T-helper 2 cell treated with Interferon-gamma antibody and Interleukin-4, amounts not matched to agents 100 ng/mL and 5 ng/mL, for 36 hours (primary cell): Measurements from ENCODE around the gene CUTA. TPM values are rescaled to one million over a fixed set of nuclear protein-coding genes. Genes with fewer than 3 reads are reported as not detected.

ENCODE experiments used
- intact Hi-C: fragments of 100-400 bp; cut with micrococcal nuclease; formaldehyde crosslinking; loops from one replicate; pipeline ENCODE4 v1.15.1; 2023
- total RNA-seq: library from RNA; stranded (reverse); gene quantifications from 2 replicates; pipeline ENCODE4 v1.2.3, GENCODE V29; 2022

The CUTA gene
- total RNA-seq, 1 donor from 2014 or later, result 153 TPM

DNA sequence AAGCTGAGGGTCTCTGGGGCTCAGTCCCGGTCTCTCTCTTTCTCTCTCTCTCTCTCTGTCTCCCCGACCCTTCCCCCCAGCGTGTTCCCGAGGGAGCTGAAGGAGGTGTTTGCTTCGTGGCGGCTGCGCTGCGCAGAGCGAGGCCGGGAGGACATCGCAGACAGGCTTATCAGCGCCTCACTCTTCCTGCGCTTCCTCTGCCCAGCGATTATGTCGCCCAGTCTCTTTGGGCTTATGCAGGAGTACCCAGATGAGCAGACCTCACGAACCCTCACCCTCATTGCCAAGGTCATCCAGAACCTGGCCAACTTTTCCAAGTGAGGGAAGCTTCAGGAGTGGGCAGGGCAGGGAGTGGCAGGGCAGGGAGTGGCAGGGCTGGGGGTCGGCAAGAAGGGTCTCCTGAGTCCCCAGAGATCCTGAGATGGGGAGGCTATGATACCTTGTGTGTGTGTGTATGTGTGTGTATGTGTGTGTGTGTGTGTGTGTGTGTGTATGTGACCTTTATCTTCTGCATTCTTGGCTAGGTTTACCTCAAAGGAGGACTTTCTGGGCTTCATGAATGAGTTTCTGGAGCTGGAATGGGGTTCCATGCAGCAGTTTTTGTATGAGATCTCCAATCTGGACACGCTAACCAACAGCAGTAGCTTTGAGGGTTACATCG lies 22.9 kb upstream of the CUTA start:
- intact Hi-C loops, result no loop called here

- intact Hi-C loops, result no loop called here
Measured at GRCh38 chr6:33439956-33440648, 22.2 kb upstream of the CUTA start.

- intact Hi-C loops, result no loop called here
Measured at GRCh38 chr6:33438978-33439594, 21.2 kb upstream of the CUTA start.

GRCh38 chr6:33437666-33438065 lies 19.8 kb upstream of the CUTA start:
- intact Hi-C loops, result no loop called here

DNA sequence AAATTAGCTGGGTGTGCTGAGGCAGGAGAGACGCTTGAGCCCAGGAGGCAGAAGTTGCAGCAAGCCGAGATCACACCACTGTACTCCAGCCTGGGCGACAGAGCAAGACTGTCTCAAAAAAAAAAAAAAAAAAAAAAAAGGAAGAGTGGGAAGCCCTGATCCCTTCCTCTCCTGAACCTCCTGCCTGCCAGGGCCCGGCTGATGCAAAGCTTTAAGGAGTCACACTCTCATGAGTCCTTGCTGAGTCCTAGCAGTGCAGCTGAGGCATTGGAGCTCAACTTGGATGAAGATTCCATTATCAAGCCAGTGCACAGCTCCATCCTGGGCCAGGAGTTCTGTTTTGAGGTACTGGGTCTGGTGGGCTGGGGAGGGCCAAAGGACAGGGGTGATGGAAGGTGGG lies 17.1 kb upstream of the CUTA start:
- intact Hi-C loops, result no loop called here

DNA sequence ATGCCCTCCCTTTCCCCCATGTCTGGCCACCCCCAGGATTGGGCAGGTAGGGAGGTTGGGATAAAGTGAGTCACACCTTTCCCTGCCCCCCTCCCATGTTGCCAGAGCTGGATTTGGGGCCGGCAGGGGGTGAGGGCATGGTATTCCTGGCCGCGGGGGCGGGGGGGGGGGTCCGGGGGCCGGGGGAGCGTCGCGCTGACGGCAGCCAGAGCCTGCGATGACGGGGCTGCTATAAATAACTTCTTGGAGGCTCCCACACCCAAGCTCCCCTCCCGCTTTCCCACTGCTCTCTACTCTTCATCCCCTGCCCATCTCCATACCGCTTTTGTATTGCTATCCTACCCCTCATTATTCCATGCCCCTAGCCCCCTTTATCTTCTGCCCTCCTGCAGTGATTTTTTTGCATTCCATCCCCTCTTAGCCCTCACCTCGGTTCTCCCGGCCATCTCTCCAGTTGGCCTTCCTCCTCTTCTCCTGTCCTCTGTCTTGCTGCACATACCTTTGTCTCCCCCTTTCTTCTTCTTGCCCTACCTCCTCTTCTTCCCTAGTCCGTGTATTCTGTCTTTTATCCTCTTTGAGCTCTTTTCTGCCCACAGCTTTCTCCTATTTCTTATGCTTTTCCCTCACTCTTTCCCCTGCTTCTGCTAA lies 15.8 kb upstream of the CUTA start:
- intact Hi-C loops, result no loop called here

DNA sequence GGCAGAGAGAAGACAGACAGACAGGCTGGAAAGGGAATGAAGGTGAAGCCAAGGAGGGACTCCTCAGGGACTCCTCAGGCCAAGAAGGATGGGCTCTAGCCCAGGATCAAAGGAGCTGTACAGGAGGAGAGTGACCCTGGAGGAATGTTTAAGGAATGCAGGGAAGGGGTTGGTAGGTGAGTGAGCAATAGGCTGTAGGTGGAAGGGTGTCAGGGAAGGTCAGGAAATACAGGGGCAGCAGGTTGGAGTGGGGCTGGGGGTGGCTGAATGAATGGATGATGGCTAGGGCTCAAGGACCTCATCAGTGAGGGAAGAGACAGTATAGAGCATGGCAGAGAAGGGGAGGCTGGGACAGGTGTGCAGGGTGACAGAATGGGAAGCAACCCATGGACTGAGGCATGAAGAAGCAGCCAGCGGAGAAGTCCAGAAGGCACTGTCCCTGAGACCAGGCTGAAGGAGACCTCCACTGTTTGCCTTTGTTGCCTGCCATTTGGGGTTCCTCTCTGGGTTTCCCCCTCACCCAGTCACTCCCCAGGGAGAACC lies 15.2 kb upstream of the CUTA start:
- intact Hi-C loops, result no loop called here

- intact Hi-C loops, result no loop called here
Measured at GRCh38 chr6:33432546-33432945, 14.6 kb upstream of the CUTA start.

GRCh38 chr6:33431880-33432541 lies 14.1 kb upstream of the CUTA start:
- intact Hi-C loops, result loop anchor here (1.0 kb wide), 2 partner anchors 22 to 41 kb away; partner anchors contain the start of genes KIFC1 and ZBTB9

- intact Hi-C loops, result loop anchor here (1.0 kb wide), 2 partner anchors 23 to 40 kb away; partner anchors contain the start of genes KIFC1 and ZBTB9
Measured at GRCh38 chr6:33430991-33431879, 13.3 kb upstream of the CUTA start.

GRCh38 chr6:33430334-33430733 lies 12.4 kb upstream of the CUTA start:
- intact Hi-C loops, result no loop called here

DNA sequence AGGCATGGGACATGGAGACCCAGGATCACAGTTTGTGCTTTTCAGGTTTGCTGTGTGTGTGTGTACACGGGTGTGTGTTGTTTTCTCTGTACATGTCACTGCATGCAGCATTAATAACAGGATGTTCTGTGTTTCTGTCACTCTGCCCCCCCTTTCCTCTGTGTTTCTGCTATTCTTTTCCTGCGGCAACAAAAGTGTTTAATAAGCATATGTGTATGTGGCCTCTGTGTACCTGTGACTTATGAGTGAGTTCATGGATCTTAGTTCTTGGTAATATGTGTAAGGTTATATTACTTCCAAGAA lies 11.8 kb upstream of the CUTA start:
- intact Hi-C loops, result loop anchor here (2.0 kb wide), 1 partner anchor 141 kb away; no protein-coding TSS in a partner anchor

- intact Hi-C loops, result loop anchor here (2.0 kb wide), 1 partner anchor 142 kb away; no protein-coding TSS in a partner anchor
Measured at GRCh38 chr6:33428966-33429749, 11.3 kb upstream of the CUTA start.

- intact Hi-C loops, result loop anchor here (2.0 kb wide), 1 partner anchor 142 kb away; no protein-coding TSS in a partner anchor
Measured at GRCh38 chr6:33428224-33428965, 10.5 kb upstream of the CUTA start.

DNA sequence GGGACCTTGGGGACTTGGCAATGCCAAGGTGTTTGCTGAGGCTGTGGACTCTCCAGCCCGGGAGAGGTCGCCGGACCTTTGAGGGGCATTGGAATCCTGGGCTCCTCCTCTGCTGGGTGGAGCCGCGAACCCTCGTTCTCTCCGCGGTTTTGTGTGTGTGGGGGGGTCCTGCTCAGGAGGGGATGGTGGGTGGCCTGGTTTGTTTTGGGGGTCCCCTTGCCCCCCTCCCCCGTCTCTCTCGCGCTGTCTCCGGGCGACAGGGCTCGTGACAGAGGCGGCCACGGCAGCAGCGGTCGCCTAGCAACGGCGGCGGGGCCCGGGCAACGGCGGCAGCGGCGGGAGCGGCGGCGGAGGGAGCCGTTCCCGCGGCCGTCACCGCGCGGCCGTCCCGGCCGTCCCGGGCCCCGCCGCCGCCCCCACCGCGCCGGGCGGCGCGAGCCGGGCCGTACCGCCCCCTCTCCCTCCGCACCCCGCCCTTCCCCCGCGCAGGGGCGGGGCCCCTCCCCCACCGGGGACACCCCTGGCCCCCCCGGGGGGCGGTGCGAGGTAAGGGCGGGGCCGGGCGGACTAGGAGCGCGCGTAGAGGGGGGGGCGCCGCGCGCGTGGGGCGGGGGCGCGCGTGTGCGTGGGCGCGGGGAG lies 9.8 kb upstream of the CUTA start:
- intact Hi-C loops, result loop anchor here (2.0 kb wide), 1 partner anchor 143 kb away; no protein-coding TSS in a partner anchor

GRCh38 chr6:33426590-33427511 lies 8.9 kb upstream of the CUTA start:
- intact Hi-C loops, result loop anchor here (1.0 kb wide), 2 partner anchors 9 to 36 kb away; partner anchors contain the start of genes CUTA and KIFC1
